NCI-H128 (cell line): Measurements from ENCODE around the gene HSD17B10.
A peak's percentile ranks its signal among the peaks of the same experiment; 100 is the strongest.
"Not testable (repeated sequence)": the region's sequence is repeated elsewhere in the genome, so short reads cannot be mapped to it uniquely, and the experiment has no call there.

Experiments used
- DNase-seq: peaks from one replicate; lab custom pipeline; 2025; ENCODE audit not compliant: unreplicated experiment; lab: John Stamatoyannopoulos, UW

The HSD17B10 gene

GRCh38 chrX:53433651-53434639, at the start of gene HSD17B10:
HSD17B10 (minus strand) TSS chrX:53434370; CDS start chrX:53434345, 25 bp downstream.
- peak; percentile 69 for DNase-seq

GRCh38 chrX:53483416-53483815, 49.2 kb upstream of the HSD17B10 start:
- no peak for DNase-seq

GRCh38 chrX:53481816-53482465, 47.8 kb upstream of the HSD17B10 start:
- DNase-seq: peak; percentile 53

GRCh38 chrX:53481093-53481492, 46.9 kb upstream of the HSD17B10 start:
- no peak for DNase-seq

GRCh38 chrX:53479301-53479700, 45.1 kb upstream of the HSD17B10 start:
- DNase-seq: no peak

GRCh38 chrX:53476371-53476770, 42.2 kb upstream of the HSD17B10 start:
- DNase-seq: no peak

- no peak for DNase-seq
These were observed 40.5 kb upstream of the HSD17B10 start for GRCh38 chrX:53474707-53475106.

- no peak for DNase-seq
These were observed 37.2 kb upstream of the HSD17B10 start for GRCh38 chrX:53471346-53471745.

GRCh38 chrX:53468659-53469058, 34.5 kb upstream of the HSD17B10 start:
- not testable (repeated sequence) for DNase-seq

GRCh38 chrX:53458082-53458481, 23.9 kb upstream of the HSD17B10 start:
- DNase-seq: no peak

GRCh38 chrX:53456254-53456653, 22.1 kb upstream of the HSD17B10 start:
- no peak for DNase-seq

GRCh38 chrX:53452812-53453211, 18.6 kb upstream of the HSD17B10 start:
- DNase-seq: no peak

- DNase-seq: no peak
These were observed 15.5 kb upstream of the HSD17B10 start for GRCh38 chrX:53449632-53450031.

GRCh38 chrX:53447441-53447840, 13.3 kb upstream of the HSD17B10 start:
- DNase-seq: no peak

GRCh38 chrX:53445977-53446376, 11.8 kb upstream of the HSD17B10 start:
- no peak for DNase-seq

GRCh38 chrX:53442322-53442631, 8.1 kb upstream of the HSD17B10 start:
- no peak for DNase-seq

GRCh38 chrX:53441531-53442321, 7.6 kb upstream of the HSD17B10 start:
- DNase-seq: peak; percentile 80

GRCh38 chrX:53440621-53441517, 6.7 kb upstream of the HSD17B10 start:
- DNase-seq: no peak

- DNase-seq: no peak
These were observed 5.9 kb upstream of the HSD17B10 start for GRCh38 chrX:53440101-53440500.

- DNase-seq: no peak
These were observed 4.7 kb upstream of the HSD17B10 start for GRCh38 chrX:53438832-53439230.
